ENCODE measurements around the gene IGFN1.

The IGFN1 gene

DNA sequence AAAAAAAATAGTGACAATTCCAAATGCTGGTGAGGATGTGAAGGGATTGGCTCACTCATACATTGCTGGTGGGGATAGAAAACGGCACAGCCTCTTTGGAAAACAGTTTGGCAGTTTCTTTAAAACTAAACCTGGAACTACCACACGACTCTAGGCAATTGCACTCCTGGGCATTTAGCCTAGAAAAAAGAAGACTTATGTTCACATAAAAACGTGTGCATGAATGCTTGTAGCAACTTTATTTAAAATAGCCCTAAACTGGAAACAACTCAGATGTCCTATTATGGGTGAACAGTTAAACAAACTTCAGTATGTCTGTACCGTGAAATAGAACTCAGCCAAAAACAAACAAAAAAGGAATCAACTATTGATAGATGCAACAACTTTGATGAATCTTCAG lies 26.9 kb upstream of the IGFN1 start:
- DNase-seq (ENCODE audit: low read depth): no peak

DNA sequence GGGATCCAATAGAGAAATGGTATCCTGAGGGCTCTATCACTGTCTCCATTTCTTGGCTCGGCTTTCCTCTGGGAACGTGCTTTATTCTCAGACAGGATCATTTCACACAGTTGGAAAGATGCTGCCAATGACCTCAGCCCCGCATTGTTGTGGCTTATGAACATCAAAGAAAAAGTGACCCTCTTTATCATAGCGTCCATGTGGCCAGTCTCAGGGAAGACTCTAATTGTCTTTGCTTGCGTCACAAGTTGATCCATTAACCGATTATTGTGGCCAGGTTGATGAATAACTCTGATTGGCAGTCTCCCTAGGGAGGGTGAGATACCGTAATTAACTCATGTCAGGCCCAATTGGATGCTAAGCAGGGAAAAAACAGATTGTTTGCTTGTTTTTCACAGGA lies 26.0 kb upstream of the IGFN1 start:
- DNase-seq (ENCODE audit: low read depth): no peak

DNA sequence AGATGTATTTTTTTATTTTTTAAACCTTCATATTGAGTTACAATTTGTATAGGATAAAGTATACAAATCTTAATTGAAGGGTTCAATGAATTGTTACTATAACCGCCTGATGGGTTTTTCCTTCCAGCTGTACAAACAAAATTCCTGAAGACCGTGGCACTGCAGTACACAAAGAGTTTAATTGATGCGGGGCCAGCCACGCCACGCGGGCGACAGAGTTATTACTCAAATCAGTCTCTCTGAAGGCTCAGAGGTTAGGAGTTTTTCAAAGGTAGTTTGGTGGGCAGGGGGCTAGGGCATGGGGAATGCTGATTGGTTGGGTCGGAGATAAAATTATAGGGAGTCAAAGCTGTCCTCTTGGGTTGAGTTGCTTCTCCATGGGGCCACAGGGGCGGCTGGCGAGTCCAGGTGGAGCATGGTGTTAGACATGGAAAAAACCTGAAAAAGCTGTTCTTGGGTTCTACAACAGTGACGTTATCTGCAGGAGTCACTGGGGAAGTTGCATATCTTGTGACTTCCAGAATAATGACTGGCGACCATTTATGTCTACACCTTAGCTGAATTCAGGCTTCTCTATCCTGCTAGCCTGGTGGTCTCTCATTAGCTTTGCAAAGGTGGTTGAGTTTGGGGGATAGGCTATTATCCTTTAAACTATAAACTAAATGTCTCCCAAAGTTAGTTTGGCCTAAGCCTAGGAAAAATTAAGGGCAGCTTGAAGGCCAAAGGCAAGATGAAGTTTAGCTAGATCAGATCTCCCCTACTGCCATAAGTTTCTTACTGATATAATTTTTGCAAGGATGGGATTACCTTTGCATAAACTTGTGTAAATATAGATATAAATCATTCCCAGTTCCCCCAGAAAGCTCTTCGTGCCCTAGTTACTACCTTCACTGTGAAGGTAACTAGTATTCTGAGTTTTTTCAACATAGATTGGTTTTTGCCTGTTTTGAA lies 23.3 kb upstream of the IGFN1 start:
- no peak for DNase-seq (ENCODE audit: low read depth)

DNA sequence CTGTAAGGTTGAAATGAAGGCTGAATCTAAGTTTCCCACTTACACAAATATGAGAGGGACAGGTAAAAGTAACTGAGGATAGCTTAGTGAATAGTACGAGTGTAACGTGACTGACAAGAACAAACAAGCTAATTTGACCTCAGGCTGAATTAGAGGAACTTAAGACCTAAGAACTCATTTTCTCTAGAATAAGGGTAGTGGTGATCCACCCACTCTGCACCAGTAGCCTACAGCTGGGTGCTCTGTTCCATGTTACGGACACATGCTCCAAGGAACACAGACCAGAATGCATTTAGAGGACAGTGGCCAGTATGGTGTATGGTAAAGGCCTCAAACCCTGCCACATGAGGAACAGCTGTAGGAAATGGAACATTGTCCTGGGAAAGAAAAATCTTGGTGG lies 21.4 kb upstream of the IGFN1 start:
- no peak for DNase-seq (ENCODE audit: low read depth)

DNA sequence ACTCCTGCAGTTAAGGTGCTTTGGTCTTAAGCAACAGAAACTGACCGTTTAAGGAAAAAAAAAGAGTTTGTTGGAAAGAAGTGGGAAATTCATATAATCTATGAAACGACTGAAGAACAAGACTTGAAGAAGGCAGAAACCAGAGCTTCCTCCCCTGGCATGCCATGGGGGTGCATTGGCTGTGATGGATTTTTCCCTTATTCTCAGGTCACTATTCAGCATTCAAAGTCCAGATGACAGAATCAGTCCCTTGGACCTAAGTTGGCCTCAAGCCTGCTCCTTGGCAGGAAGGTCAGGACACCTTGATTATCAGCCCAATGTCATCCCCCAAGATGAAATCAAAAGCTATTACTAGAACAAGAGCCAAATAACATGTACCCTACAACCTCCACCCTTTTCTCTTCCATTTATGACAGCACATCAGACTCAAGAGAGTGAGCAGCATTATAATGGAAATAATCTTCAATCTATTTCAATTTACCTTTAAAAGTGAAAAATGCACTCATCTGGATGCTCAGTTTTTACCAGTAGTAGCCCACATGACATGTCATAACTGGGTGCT lies 20.6 kb upstream of the IGFN1 start:
- DNase-seq (ENCODE audit: low read depth): no peak

DNA sequence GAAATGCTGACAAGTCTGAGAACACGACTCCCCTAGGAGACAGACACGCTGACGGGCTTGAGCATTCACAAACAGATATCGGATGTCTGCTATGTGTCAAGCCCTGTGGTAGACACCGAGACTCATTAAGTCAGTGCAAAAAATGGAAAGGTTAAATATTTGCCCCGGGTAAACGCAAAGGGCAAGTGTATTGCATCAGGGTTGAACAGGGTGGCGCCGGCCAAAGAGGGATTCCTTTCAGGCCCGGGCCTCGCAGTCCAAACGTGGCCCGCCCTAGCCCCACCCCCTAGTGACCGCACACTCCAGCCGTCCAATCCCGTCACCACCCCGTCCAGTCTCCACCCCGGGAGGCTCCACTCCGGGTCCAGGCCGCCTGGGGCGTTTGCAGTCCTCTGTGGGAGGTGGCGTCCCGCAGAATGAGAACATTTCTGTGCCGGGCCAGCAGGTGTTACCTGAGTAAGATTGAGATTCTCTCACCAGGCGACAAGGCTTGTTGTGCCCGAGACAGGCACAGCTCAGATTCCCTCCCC lies 20.0 kb upstream of the IGFN1 start:
- peak; percentile 38 for DNase-seq (ENCODE audit: low read depth)

DNA sequence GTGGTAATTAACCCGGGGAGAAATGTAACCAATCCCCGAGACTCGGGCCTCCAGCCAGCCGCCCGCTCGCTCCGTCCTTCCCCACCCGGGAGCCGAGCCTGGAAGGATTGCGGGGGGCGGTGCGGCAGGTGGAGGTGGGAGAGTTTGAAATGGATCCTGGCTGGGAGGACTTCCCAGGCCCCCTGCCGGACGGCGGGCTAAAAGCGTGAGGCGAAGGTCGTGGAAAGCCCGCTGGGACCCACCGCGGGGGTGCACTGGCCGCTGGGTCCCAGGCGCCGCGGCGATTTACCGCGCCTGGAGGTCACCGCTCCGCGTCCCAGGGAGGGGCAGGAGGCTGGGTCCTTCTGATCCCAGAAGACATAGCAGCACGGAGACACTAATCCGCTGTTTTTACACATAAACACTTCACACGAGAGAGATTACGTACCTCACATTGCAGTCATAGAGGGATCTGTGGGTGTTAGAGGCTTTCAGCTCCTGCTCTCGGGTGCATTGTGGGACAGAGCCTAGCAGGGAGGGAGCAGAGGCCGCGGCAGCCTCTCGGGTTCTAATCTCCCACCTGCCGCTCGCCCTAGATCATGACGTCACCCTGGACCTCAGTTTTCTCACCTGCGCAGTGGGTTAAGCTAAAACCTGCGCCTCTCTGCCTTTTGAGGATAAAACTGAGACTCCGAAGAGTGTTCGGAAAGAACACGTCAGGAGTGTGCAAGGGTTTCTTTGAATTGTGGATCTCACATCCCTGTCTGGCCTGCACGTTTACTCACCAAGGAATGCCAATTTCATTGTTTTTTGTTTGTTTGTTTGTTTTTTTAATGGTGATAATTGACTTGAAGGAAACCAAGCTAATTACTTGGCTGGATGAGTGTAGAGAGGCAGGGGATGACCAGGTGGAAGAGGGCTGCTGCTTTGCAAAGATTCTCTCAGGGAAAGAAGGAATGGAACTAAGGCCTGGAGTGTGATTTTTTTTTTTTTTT lies 19.3 kb upstream of the IGFN1 start:
- no peak for DNase-seq (ENCODE audit: low read depth)

DNA sequence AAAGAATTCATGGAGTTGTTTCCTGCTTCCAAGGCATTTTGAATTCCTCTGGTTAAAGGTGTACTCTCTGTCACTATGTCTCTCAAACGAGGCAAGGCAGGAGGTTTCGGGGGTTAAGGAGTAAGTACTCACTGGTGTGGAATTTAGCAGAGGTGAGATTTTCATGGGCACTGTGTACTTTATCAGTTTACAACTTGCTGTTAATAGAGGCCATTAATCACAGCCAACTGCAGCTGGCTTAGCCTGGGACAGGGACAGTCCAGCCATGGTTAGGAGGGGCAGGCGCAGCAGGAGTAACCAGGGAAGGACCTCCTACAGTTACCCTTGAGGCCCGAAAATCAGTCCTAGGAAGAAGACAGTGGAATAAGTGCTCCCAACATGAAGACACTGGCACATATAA lies 18.3 kb upstream of the IGFN1 start:
- DNase-seq (ENCODE audit: low read depth): no peak

DNA sequence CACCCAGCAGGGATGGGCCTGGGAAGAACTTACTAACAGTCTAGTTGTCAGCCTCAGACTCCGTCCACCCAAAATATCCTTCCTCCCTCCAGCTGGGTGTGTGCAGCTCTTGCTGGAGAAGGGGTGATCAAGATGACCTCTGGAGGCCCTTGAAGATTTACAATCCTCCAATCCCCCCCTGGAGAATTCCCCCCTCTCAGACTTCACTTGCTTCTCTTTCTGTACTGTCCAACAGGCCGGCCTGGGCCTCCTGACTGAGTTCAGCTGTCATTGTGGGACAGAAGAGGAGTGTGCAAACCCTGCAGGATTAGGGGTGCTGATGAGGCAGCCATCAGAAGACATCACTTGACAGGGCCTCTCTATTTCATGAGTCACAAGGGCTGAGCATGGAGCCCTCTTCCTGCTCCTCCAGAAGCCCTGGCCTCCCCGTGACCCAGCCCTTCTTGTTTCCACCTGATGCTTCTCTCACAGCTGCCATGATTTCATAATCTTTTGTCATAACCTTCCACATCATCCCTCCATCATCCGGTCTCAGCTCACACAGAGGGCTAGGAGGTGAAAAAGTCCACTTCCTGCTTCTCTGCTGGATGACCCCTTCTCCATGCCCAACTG lies 17.5 kb upstream of the IGFN1 start:
- no peak for DNase-seq (ENCODE audit: low read depth)

DNA sequence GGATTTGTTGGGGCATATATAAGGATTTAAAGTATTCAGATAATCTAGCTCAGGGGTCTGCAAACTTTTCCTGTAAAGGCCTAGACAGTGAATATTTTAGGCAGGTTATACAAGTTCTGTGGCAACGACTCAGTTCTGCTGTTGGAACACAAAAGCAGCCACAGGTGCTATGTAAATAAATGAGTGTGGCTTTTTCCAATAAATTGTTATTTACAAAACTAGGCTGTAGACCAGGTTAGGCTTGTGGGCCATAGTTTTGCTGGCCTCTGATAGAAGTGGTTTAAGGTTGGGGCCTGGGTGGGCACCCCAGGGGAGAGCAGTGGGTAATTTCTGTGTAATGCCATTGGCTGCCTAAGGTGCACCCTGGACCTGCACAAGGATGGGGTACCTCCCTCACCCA lies 16.9 kb upstream of the IGFN1 start:
- DNase-seq (ENCODE audit: low read depth): no peak

DNA sequence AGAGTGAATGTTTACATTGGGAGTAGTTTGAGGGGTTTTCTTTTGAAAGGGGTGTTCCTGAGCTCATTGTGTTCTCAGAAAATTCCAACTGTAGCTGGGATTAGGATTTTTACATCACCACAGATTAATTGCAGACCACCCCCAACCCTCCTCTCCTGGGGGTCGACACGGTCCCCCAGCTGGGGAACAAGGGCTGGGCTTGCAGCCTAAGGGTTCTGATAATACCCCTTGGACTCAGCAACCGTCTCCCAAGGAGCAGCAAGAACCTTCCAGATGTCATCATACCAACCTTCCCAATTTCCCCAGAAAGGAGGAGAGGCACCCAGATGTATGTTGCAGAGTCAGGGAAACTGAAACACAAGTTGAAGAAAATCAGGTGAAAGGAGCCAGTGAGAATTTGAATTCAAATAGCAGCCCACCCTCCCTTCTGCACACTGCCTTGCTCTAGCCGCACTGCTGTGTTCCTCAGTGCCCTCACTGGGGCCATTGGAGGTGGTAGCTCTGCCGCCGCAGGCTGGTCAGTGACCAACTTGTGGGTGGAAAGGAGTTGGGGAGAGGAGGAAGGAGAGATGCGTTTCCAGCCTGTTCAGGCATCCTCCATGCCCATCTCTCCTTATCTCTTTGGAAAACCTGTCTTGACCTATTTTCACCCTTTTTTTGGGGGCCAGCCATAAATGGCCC lies 14.7 kb upstream of the IGFN1 start:
- no peak for DNase-seq (ENCODE audit: low read depth)

DNA sequence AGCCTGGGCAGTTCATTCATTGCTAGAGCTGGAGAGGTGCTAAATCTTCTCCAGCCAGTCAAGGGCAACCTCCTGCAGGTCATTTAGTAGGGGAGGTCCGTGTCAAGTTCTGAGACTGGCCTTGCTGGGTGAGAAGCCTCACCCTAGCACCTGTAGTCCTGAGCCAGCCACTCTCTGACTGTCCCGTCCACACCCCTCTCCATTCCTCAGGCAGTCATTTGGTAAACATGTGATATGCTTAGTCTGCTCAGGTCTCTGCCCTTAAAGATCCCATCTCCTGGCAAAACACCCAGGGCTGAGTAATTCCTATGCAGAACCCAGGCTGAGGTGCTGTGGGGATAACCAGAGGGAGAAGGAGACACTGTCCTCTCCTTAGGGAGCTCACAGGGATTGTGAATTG lies 13.7 kb upstream of the IGFN1 start:
- no peak for DNase-seq (ENCODE audit: low read depth)

DNA sequence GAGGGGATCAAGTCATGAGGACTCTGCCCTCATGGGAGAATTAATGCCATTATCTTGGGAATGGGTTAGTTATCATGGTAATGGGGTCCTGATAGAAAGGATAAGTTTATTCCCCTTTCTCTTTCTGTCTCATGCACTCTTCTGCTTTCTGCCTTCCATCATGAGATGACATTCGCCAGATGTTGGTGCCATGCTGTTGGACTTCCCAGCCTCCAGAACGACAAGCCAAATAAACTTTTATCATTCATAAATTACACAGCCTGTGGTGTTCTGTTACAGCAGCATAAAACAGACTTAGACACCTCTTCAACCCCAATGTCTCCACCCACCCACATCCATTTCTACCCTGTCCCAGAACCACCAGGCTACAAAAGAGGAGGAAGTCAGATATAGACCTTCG lies 11.9 kb upstream of the IGFN1 start:
- no peak for DNase-seq (ENCODE audit: low read depth)

DNA sequence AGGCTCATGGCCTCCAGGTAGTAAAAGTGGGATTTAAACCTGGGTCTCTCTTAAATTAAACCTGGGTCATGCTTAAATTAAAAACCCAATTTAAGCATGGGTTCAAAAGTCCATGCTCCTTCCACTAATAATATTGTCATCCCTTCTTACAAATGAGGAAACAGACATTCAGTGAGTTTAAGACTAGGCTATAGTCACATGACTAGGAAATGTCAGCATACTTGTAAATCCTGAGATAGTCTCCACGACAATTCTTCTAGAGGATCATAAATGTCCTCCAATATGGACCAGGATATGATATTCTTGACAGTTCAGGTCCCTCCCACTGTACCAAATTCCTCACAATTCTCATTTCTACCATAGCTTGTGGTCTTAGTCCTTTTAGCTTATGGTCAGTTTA lies 10.5 kb upstream of the IGFN1 start:
- no peak for DNase-seq (ENCODE audit: low read depth)

DNA sequence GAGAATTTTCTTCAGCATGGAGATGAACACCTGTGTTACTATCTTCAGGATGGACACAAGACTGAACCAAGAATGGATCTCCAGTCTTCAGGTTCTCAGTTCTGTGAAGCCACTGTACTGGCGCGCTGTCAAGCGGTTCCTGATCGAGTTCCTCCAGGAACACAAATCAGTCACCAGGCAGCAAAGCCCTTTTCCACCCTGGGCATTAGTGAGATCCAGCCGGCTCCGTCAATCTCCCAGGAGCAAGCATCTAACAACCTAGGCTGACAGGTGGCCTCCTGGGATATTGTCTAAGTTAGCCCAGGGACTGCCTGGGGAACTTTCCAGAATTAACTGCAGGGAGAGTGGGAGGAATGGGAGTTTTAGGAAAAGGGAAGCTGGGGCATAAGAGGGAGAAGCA lies 9.7 kb upstream of the IGFN1 start:
- DNase-seq (ENCODE audit: low read depth): no peak

DNA sequence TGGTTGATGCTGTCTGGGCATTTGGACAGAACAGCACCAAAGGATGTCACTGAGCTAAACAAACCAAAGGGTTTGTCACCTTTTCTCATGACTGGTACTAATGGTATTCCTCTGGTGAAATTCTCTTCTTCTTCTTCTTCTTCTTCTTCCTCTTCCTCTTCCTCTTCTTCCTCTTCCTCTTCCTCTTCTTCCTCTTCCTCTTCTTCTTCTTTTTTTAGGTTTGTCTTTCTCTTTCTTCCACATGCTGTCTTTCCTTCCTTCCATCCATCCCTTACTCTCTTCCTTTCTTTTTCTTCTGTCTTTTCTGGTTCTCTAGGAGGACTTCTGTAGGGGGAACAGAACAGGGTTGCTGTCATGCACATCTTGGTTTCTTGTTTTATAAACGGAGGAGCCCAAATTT lies 9.3 kb upstream of the IGFN1 start:
- DNase-seq (ENCODE audit: low read depth): no peak

DNA sequence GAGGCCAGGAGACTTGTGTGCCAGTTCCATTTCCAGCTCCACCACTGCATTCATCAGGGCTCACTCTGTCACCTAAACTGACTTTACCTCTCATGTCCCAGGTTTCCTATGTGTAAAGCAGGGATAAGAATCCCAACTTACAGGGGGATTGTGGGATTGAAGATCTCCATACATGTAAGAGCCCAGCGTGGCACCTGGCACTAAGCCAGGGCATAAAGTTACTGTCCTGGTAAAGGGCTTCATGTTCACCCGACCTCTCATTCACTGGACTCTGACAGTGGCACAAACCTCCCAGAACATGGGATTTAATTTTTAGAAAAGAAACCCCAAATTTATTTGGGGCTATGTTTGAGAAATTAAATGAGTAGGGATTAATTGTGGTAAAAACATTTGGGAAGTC lies 8.9 kb upstream of the IGFN1 start:
- DNase-seq (ENCODE audit: low read depth): no peak

DNA sequence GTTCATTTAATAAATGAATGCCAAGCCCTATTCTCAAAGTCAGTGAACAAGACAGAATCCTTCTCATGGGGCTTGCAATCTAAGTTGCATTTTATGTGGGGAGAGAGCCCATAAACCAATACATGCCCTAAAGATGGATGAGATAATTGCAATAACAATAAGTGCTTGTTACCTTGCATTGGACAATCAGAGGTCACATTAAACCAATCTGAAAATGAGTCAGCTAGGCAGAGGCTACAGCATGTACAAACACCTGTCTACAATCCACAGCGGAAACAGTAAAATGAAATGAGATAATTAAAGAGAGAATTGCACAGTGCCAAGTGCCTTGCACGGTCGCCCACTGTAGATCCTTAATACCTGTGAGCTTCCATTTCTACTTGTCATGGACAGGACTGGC lies 7.4 kb upstream of the IGFN1 start:
- no peak for DNase-seq (ENCODE audit: low read depth)

DNA sequence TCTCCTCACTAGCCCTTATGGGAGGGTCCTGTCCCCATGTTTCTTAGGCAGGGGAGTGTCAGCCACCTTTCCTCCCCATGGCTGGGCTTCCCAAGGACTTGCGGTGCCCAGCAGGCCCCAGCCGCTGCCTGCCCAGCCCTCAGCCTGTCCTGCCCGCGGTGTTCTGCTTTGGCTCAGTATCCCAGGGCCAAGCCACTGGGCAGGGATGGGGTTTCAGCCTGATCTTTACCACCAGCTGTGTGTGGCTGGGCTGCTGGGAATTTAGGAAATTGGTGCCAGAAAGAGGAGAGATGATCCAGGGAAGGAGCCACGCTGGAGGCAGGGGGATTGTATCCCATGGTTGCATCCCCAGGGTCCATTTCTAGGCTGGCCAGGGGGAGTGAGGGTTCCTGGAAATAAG lies 6.9 kb upstream of the IGFN1 start:
- no peak for DNase-seq (ENCODE audit: low read depth)

DNA sequence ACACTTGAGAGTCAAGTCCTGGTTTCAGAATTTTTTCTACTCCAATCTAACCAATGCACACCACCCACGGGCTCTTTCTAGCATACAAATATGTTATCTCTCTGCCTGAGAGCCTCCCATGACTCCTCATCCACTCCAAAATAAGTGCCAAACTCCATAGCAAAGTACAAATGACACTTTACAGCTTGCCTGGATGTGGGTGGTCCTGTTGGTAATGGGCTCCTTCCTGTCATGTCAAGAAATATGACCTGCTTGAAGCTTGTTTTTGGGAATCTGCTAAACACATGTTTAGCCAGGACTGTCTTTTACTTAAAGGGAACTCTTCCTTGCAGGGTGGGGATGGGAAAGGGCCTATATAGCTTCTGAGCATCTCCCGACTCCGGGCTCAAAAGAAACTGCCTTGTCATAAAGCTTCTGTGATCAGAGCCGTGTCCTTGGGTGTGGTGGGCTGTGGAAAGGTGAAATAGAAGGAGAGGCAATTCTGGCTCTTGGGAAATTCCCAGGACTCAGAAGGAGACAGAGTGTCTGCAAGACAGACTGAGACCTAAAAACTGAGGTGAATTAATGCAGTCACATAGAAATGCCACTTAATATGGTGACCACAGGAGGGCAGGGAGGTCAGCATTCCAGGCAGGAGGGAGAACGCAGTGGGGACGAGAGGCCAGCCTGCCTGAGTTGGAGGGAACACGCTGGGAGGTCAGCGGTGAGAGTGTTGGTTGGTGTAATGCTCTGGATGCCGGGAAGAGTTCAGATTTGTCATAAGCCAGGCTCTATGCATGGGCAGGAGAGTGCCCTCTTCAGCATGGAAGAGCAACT lies 6.1 kb upstream of the IGFN1 start:
- DNase-seq (ENCODE audit: low read depth): no peak

DNA sequence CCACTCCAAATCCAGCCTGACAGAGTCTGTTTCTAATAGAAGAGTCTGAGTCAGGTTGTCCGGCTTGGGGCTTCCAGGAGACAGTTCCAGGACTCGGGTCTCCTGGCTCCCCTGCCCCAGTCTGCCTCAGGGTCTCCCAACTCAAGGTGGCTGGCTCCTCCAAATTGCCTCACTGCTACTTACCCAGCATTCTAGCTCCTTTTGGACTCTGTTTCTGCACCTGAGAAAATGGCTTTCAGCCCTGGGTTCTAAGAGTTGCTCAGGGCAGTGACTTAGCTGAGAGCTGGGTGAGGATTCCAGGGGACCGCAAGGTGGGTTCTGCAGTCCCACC lies 5.5 kb upstream of the IGFN1 start:
- no peak for DNase-seq (ENCODE audit: low read depth)

Measured in stimulated activated CD8-positive, alpha-beta memory T cell treated with anti-CD3 and anti-CD28 coated beads, Interleukin-15, amount 100 ng/mL, for 1 hour (primary cell).